ENCODE measurements around the gene OR6N2.

The OR6N2 gene, protein sequence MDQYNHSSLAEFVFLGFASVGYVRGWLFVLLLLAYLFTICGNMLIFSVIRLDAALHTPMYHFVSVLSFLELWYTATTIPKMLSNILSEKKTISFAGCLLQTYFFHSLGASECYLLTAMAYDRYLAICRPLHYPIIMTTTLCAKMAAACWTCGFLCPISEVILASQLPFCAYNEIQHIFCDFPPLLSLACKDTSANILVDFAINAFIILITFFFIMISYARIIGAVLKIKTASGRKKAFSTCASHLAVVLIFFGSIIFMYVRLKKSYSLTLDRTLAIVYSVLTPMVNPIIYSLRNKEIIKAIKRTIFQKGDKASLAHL

DNA sequence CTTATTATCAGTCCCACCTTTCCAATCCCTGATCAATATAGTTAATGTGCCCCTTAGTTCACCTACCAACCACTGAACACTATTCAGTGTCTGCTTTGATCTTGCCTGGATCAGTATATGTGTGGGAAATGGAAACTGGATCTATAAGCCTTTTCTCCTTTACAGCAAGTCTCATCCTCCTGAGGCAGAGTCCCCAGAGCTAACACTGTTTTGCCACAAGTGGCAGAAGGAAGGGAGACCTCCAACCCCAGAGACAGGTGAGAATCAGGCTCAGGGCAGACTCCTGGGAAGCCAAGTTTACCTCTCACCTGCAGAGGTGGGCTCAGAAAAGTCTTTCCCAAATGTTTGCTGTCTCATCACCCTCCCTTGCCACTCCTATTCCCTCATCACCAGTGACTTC, at the start of gene OR6N2:
Gene OR6N2, minus strand, starts transcription at position 101 of the 400 bp plus-strand sequence. CDS start 3,569 bp downstream, outside the sequence.
- DNase-seq (ENCODE audit: low spot score): no peak

DNA sequence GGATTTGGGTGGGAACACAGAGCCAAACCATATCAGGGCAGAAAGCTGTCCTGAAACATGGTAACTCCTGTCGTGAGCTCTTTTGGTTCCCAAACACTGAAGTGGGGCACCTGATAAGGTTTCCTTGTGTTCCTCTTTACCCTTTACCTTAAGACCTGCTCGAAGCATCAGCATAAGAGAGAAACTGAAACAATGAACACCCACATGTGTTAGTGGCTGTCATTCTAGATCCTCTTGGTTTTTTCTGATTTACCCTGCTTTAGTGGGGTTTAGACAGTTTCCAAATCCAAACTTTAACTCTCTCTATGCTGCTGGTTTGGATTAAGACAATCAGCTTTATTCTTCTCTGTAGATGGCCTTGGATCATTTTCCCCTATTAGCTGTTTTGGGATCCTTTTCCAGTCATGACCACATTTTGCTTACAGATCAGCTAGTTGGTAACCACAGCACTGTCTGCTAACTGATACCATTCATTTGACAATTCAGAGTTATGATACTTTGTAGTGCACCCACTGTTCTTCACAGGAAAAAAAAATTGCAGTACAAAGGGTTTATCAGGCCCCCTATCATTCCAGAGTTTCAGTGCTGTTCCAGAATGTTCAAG, 49.2 kb upstream of the OR6N2 start:
- DNase-seq (ENCODE audit: low spot score): no peak

DNA sequence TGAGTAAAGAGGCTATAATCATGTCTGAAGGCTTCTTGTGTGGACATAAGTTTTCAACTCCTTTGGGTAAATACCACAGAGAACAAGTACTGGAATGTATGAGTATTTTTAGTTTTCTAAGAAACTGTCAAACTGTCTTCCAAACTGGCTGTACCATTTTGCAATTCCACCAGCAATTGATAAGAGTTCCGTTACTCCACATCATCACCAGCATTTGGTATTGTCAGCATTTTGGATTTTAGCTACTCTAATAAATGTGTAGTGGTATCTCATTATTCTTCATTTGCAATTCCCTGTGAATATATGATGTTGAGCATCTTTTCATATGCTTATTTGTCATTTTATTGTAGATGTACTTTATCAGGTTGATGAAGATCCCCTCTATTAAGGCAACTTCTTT, 40.7 kb upstream of the OR6N2 start:
- DNase-seq (ENCODE audit: low spot score): no peak

DNA sequence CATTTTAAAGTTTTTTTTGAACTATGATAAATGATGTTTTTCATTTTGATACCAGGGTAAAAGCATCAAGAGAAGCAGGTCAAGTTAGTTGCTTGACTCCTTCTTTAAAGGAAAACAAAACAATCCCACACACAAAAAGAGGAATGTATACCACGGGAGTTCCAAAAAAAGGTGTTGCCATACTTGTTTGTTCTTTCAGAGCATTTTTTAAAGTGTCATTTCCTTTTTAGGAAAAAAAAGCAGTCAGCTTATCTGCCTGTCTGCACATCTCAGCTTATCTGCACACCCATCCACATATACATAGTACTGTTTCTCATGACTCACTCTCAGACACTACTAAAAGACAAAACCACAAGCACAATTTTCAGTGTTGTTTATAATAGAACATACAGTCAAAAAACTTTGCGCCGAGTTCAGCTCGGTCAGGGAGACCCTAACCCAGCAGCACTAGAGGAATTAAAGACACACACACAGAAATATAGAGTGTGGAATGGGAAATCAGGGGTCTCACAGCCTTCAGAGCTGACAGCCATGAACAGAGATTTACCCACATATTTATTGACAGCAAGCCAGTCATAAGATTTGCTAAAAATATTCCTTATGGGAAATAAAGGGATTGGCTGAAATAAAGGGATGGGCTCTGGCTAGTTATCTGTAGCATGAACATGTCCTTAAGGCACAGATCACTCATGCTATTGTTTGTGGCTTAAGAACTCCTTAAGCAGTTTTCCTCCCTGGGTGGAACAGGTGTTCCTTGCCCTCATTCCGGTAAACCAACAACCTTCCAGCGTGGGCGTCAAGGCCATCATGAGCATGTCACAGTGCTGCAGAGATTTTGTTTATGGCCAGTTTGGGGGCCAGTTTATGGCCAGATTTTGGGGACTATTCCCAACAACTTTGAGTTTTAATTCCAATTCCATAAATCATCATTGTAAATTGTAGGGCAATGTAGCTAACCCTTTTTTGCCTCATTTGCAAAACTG, 38.7 kb upstream of the OR6N2 start:
- no peak for DNase-seq (ENCODE audit: low spot score)

DNA sequence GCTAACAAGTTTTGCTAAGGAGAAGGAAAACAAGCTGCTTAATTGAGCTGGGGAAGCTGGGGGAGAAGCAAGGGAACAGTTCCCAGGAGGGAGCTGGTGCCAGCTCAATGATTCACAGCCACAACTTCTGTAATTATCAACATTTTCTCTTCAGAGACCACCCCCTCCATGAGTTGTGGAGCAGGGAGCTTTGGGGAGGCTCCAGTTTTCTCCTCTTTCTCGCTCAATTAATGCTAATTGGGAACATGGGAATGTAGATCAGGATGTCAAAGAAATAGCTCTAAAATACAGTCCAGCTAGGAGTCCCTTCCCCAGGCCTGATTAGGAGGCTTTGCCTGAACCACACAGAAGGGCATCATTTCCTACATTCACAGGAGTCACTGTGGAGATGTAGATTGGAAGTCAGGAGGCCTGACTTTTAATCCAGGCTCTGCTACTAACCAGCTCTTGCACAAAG, 38.0 kb upstream of the OR6N2 start:
- no peak for DNase-seq (ENCODE audit: low spot score)

DNA sequence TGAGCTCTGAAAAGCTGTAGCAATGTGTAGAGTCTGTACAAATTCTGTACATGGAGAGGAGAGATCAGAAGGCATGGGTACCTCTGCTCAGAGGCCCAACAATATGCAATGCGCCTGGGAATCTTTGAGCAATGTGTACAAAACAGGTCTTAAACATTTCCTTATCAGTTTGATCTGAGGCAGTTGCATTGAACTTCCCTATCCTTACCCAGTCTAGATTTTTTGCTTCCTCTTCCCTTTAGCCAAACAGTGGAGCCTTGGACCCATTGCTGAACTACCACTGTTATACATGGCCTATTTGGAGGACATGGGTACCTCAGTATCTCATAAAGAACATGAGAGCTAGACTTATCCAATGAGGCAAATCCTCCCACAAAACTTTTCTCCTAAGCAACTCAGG, 37.6 kb upstream of the OR6N2 start:
- DNase-seq (ENCODE audit: low spot score): no peak

DNA sequence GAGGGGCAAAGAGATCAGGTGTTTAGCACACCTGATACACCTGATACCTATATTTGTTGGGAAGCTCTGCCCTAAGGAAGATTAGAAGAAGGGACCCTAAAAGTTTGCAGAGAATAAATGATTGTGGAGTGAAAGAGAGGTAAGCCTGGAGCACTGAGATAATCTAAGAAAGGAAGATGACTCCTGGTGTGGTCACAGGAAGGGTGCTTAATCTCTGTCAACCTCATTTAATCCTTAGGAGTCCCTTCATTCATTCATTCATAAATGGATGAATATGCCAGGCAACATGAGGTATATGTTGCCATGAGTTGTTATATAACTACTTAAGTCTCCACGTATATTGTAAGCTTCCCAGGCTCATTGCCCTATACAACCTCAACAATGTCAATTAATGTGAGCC, 34.0 kb upstream of the OR6N2 start:
- DNase-seq (ENCODE audit: low spot score): no peak

DNA sequence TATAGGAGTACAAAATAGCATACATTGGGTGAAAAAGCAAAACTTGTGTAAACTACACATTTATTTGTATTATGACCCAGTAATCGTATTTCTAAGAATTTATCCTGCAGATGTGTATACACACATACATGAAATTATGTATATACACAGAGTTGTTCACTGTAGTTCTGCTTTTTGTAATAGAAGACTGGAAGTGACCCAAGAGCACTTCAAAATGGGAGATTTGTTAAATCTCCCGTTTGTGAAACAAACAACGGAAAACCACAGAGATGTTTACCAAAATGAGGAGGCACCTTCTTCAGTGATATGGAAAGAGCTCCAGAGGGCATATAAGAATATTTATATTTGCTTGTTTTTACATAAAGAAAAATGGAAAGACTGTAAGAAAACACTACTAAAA, 32.2 kb upstream of the OR6N2 start:
- no peak for DNase-seq (ENCODE audit: low spot score)

DNA sequence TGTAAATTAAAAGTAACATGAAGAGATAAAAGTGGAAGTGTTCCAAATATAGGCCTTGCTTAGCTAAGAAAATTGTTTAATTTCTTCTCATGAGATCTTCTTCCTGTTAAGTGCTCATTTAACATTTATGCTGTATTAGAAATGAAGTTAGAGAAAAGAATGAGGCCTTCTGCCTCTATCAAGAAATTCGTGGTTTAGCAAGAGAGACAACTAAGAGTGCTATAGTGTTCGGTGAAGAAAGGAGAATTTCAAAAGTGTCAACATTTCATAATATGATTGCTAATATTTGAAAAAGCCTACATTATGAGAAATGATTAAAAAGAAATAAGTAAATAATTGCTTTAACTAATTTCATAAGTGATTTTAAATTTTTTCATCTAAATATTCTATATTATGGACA, 31.3 kb upstream of the OR6N2 start:
- DNase-seq (ENCODE audit: low spot score): no peak

DNA sequence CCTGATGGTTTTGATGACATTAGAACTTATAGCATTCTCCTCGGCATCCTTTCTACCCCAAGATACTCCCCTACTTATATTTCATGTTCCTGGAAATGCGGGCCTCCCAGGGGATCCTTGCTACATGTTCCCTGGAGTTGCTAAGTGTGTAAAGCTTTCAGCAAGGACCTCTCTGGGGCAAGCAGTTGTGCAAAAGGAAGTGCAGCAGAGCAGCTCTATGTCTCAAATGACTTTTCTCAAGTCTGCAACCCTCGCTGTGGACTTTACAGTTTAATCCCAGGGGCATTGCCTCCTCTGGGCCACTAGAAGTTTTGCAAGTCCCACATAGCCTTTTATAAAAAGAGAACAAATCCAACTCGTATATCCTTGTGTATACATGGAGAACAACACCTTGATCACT, 29.3 kb upstream of the OR6N2 start:
- DNase-seq (ENCODE audit: low spot score): no peak

DNA sequence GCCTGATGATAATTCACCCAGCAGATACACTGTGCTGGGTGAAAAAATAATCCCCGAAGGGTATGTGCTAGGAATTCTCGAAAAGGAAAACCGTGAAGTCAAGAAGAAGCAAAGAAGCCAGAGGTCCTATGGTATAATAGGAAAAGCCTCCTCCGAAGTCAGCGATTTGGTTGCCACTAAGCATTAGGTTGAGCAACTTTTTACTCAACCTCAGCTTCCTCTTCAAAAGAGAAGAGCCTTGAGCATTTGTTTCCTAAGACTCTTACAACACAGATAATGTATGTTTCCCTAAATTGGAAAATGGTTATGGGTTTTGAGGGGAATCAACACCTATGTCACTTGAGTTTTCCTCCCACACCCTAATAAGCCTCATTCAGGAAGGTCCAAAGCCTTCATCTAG, 28.9 kb upstream of the OR6N2 start:
- peak; percentile 78 for DNase-seq (ENCODE audit: low spot score)

DNA sequence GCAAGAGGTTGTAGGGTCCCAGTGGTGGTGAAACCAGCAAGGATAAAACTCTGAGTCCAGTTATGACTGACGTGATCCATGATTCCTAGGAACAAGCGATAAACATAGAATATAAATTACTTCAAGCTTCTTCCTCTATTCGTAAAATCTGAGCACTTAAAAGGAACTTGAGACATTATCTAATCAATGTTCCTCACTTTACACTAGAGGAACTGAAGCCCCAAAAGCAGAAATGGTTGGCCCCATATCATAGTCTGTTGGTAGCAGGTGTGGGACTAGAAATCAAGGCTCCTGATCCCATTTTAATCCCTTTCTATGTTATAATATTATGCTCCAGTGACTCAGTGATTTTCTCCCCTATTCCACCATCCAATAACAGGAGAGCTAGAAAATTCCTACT, 28.3 kb upstream of the OR6N2 start:
- DNase-seq (ENCODE audit: low spot score): peak; percentile 49

DNA sequence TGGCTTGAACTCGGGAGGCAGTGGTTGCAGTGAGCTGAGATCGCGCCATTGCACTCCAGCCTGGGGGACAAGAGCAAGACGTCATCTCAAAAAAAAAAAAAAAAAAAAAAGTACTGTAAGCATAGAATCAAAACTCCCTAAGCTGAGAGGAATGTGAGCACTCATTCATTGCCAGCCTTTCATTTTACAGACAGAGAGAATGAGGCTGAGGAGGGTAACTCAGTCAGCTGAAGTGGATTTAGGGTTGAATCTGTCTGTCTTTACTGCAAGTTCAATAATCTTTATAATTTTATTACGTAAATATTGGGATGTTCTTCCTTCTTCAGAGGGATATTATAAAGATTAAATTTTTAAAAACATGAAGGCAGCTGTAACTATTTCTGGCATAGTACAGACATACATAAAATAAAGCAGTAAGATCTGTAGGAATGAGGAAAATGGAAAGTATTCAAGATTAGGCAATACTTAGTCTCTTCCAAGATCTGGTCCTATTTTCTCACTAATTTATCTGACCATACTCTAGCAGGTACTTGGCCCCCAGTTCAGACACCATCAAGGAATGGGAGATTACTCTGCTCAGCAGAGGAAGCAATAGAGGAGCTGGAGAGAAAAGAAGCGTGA, 26.0 kb upstream of the OR6N2 start:
- no peak for DNase-seq (ENCODE audit: low spot score)

DNA sequence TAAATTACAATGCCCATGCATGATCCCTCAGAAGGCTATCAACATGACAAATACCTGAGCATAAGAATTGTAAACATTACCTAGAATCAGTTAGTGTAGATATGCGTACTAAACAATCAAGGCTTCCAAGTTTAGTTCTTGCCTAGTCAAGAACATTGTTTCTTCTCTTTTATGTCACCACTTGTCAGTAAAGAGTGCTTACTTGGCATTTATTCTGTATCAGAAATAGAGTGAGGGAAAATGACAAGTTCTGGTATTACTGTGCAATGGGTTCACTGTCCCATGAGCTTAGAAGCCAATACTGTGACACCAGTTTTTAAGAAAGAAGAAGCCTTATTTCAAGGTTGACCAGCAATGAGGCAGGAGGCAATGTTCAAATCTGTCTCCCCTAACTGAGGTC, 22.7 kb upstream of the OR6N2 start:
- no peak for DNase-seq (ENCODE audit: low spot score)

DNA sequence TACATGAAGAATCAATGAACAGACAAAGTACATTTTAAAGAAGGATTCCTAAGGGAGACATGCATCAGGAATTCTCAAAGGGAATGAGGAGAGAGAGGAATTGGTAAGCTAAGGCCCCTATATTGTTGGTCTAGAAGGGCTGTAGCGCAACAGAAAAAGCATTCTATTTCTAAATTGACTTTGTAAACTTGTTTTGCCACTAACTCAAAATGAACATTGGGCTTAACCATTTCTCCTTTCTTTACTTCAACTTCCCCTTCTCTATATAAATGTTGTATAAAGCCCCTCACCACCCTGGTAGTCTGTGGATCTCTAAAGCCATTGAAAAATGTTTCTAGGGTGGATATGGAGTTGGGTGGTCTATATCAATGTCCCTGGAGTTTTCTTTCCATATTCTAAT, 20.4 kb upstream of the OR6N2 start:
- peak; percentile 20 for DNase-seq (ENCODE audit: low spot score)

DNA sequence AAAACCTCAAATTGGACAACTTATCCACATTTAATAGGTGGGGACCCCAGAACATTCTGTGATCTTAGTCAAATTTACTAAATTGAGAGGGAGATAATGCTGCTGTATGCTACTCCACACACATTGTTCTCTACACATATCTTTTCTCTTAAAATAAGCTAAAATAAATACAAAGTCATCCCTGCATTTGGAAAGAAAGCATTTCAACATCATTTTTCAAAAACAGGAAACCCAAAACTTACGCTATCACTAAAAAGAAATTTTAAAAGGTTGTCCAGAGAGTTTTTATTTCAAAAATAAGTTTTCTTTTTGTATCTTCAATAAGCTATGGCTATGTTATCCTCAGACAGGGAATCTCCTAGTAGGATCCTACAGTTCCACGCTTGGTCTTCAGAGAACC, 19.5 kb upstream of the OR6N2 start:
- no peak for DNase-seq (ENCODE audit: low spot score)

DNA sequence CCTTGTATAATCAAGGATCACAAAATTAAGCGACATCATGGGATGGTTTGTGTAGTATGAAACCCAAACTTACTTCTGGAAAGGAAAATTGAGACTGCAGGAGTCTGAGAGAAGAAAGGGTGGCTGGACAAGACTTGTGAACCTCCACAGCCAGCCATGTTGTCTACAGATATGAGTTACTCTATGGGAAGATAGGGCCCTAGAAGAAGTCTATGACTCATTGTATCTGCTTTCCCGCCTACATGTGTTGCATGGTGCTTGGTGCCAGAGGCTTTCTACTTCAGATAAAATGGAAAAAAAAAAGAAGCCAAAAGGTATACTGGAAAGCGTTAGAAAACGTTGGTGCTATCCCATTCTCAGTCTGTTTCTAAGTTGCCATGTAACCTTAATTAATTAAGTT, 18.7 kb upstream of the OR6N2 start:
- no peak for DNase-seq (ENCODE audit: low spot score)

DNA sequence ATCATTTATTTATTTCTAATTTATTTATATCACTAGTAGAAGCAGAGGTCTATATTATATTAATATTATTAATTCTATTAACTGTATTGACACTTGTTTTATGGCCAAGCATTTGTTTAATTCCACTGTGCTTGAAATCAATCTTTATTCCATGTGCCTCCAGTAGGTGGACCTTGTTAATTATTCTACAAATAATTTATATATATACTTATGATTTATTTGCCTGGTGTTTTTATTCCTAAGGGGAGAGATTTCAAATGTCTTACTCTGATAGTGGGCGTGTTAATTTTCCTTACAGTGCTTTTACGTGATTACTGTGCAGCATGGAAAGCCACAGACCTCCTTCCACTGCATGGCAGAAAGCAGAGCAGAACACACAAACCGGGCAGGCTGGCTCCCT, 17.5 kb upstream of the OR6N2 start:
- DNase-seq (ENCODE audit: low spot score): no peak

DNA sequence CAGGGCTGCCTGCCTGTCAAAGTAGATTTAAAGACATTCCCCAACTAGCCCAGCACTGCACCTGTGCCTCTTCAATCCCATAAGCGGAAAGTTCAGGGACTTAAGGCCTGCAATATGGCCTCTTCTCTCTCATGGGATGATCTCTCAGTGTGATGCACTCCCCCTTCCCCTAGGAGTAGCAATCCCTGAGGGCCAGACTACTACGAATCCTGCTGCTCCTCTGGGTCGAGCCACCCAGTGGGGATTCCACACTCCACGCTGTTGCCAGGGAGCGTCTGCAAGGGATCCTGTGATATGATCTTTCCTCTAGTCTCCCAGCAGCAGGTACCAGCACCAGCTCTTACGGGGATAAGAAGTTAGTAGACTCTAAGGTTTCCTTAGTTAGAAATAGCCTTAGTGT, 13.2 kb upstream of the OR6N2 start:
- DNase-seq (ENCODE audit: low spot score): no peak

DNA sequence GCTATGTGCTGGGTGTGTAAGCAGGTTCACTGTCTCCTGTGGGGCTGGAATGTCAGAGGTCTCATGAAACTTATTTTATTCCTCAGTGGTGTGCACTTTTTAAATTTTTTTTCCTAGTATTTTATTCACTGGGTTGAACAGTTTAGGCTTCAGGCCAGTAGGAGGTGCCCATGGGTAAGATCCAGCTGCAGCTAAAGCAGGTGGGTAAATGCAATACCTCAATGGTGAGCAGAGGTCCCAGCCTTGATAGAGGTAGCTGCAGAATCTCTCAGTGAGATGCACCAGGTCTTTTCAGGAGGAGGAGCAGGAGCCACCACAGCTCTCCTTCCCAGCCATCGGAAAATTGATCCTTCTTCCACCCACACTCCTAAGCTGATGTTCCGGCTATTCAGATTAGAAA, 12.6 kb upstream of the OR6N2 start:
- no peak for DNase-seq (ENCODE audit: low spot score)

DNA sequence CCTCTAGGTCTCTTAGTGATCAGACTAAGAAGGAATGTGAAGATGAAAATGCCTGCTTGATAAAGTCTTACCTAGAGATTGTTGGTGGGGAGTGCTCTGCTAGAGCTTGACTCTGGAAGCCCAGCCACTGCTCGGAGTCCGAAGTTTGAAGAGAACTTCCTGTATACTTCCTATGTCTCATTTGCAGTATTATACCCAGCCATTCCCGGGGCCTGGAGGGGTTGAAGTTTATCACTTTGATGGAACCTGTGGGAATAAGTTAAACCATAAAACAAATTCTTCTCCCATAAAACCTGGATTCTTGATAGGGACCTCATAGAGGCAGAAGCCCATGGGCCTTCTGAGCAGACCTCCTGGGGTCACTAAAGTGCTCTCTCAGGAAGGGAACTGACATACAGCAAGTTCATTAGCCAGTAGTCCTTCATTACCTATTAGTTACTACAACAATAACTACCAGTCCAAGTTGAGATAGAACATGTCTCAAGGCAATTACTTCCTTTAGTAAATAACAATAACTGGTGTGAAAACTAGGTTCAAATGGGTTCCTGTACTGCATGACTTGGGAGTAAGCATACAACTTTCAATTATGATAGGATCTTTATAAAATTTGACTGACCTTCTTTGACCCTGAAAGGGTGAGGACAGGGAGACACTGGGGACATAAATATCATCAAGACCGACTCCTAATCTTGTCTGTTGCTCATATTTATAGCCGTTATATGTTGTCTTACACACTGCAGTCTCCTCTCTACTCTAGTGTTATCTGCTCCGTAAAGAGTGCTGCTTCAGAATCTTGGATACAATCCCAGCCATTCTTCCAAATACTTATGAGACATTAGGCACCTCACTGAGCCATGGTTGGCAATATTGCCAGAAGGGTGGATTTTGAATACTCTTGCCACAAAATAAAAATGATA, 8.8 kb downstream of the OR6N2 start, which contains the start of gene OR6N1:
Gene OR6N1, minus strand, starts transcription at position 246 of the 917 bp plus-strand sequence. CDS start 5,513 bp downstream, outside the sequence.
- no peak for DNase-seq (ENCODE audit: low spot score)
